Astrocyte of the cerebellum (primary cell): ENCODE results near the gene EFL1.

Experiments used
- DNase-seq: peaks from one replicate; pipeline ENCODE4 v3.0.0-alpha.2; 2011; ENCODE audit warnings: low read depth
- H3K4me3 ChIP-seq: 2 replicates; pipeline ENCODE4 v1.5.1; 2011; ENCODE audit warnings: mild to moderate bottlenecking, low read depth, low read length, moderate library complexity
- CTCF ChIP-seq: IDR thresholded peaks from 2 replicates; pipeline ENCODE4 v1.5.1; 2012; ENCODE audit warnings: low read length, low read depth, moderate library complexity, mild to moderate bottlenecking; ENCODE audit errors: missing control alignments
- in situ Hi-C: cut with HindIII; loops from 2 replicates; pipeline ENCODE4 v1.10.0; 2017; ENCODE audit warnings: low sequenced_read_pairs

The EFL1 gene

GRCh38 chr15:82173108-82173507, 89.4 kb downstream of the EFL1 start:
- TF ChIP-seq CTCF, result no peak
- in situ Hi-C loops, result no loop called here
- H3K4me3 ChIP-seq, result no peak overlapping the region
- no peak for DNase-seq

GRCh38 chr15:82172506-82172905, 90.0 kb downstream of the EFL1 start:
- H3K4me3 ChIP-seq, result no peak overlapping the region
- no peak for TF ChIP-seq CTCF
- no peak for DNase-seq
- in situ Hi-C loops, result no loop called here

- no peak for TF ChIP-seq CTCF
- in situ Hi-C loops, result no loop called here
- no peak overlapping the region for H3K4me3 ChIP-seq
- DNase-seq, result no peak
These were observed 93.8 kb downstream of the EFL1 start for GRCh38 chr15:82168757-82169156.

- in situ Hi-C loops, result no loop called here
- DNase-seq, result no peak
- TF ChIP-seq CTCF, result no peak
These were observed 94.2 kb downstream of the EFL1 start for GRCh38 chr15:82168296-82168695.

GRCh38 chr15:82165948-82166376, 96.6 kb downstream of the EFL1 start:
- TF ChIP-seq CTCF, result no peak
- no peak for DNase-seq
- in situ Hi-C loops, result no loop called here
- no peak overlapping the region for H3K4me3 ChIP-seq

More at GRCh38 chr15:82168296-82168695, 94.2 kb downstream of the EFL1 start:
- no peak overlapping the region for H3K4me3 ChIP-seq

GRCh38 chr15:82159922-82160321, 102.6 kb downstream of the EFL1 start:
- H3K4me3 ChIP-seq, result no peak overlapping the region
- in situ Hi-C loops, result no loop called here
- peak; percentile 80 for DNase-seq
- no peak for TF ChIP-seq CTCF

- TF ChIP-seq CTCF, result no peak
- no peak for DNase-seq
- H3K4me3 ChIP-seq, result no peak overlapping the region
- in situ Hi-C loops, result no loop called here
These were observed 103.7 kb downstream of the EFL1 start for GRCh38 chr15:82158811-82159210.
